Panc1 (cell line): ENCODE results near the gene CXCR6. TPM values are rescaled to one million over a fixed set of nuclear protein-coding genes. Genes with fewer than 3 reads are reported as not detected.

Experiments
- ATAC-seq: fragments of 200-7000 bp; cut with Tn5 transposase; 2 replicates; pipeline ENCODE4 v1.9.1; 2020; ENCODE audit warnings: mild to moderate bottlenecking, moderate library complexity
- BruUV-seq: library from RNA; stranded (reverse); fragments of 400-500 nt; replicated peaks from 2 replicates; lab custom pipeline; 2021; lab: Mats Ljungman, UMichigan
- CTCF ChIA-PET: fragments of 300-600 bp; sonication (Branson Sonifier 250); formaldehyde crosslinking; loops from one replicate; lab custom pipeline; 2022; ENCODE audit warnings: antibody characterized with exemption; lab: Charles Lee
- POLR2A ChIA-PET: fragments of 300-600 bp; sonication (Branson Sonifier 250); formaldehyde crosslinking; loops from one replicate; lab custom pipeline; 2022; ENCODE audit warnings: antibody characterized with exemption; lab: Charles Lee
- DNase-seq: peaks from one replicate; pipeline ENCODE4 v3.0.0-alpha.2; 2010; ENCODE audit warnings: low read depth, low spot score
- H3K27ac ChIP-seq: 2 replicates; pipeline ENCODE4 v1.5.1; 2011; ENCODE audit warnings: mild to moderate bottlenecking, low read length, inconsistent platforms
- H3K27me3 ChIP-seq: fragments of 200-500 bp; sonication (Bioruptor generic); 2 replicates; pipeline ENCODE4 v1.6.0; 2014; ENCODE audit warnings: low read length, inconsistent platforms; ENCODE audit not compliant: control insufficient read depth, insufficient read depth
- H3K36me3 ChIP-seq: fragments of 200-500 bp; sonication (Bioruptor generic); 2 replicates; pipeline ENCODE4 v1.5.1; 2014; ENCODE audit warnings: inconsistent platforms, mild to moderate bottlenecking, low read length, moderate library complexity; ENCODE audit not compliant: control insufficient read depth, insufficient read depth
- H3K4me1 ChIP-seq: 2 replicates; pipeline ENCODE4 v1.5.1; 2011; ENCODE audit warnings: inconsistent platforms, mild to moderate bottlenecking, low read length, moderate library complexity; ENCODE audit not compliant: control insufficient read depth, insufficient read depth
- H3K4me3 ChIP-seq, 2 experiments: 2 replicates each; pipeline ENCODE4 v1.5.1; 2011 to 2012; ENCODE audit warnings: low read depth in 2 of 2, low read length in 2 of 2, mild to moderate bottlenecking in 2 of 2, inconsistent platforms in 1 of 2, moderate library complexity in 1 of 2
- H3K9me3 ChIP-seq: fragments of 200-500 bp; sonication (Bioruptor generic); 2 replicates; pipeline ENCODE4 v1.5.1; 2014; ENCODE audit warnings: low read depth, mild to moderate bottlenecking, inconsistent platforms, low read length, moderate library complexity; ENCODE audit not compliant: control insufficient read depth, insufficient read depth
- POLR2AphosphoS5 ChIP-seq: IDR thresholded peaks from 2 replicates; pipeline ENCODE4 v1.6.1; 2012; ENCODE audit warnings: mild to moderate bottlenecking, low read depth, low read length, moderate library complexity
- SIN3A ChIP-seq: IDR thresholded peaks from 2 replicates; pipeline ENCODE4 v1.6.1; 2012; ENCODE audit warnings: low read depth, mild to moderate bottlenecking, low read length, moderate library complexity, borderline replicate concordance; ENCODE audit not compliant: insufficient read depth
- TCF7L2 ChIP-seq: IDR thresholded peaks from 2 replicates; pipeline ENCODE4 v1.6.1; 2011; ENCODE audit warnings: mild to moderate bottlenecking, low read depth, low read length, inconsistent platforms
- in situ Hi-C: cut with HindIII; loops from 2 replicates; pipeline ENCODE4 v1.10.0; 2016; ENCODE audit warnings: low sequenced_read_pairs, low pct_unique_long_range_greater_than_20kb
- intact Hi-C: fragments of 100-400 bp; cut with micrococcal nuclease; formaldehyde crosslinking; loops from one replicate; pipeline ENCODE4 v1.10.0; 2022; ENCODE audit not compliant: unreplicated experiment
- total RNA-seq: library from RNA; stranded (reverse); gene quantifications from one replicate; pipeline ENCODE4 v1.2.1, GENCODE V29; 2021; ENCODE audit not compliant: unreplicated experiment
- TF ChIP-seq, protein P1 (sequence below): fragments of 450-650 bp; IDR thresholded peaks from 2 replicates; pipeline ENCODE4 v1.5.1; 2017; ENCODE audit warnings: mild to moderate bottlenecking
- TF ChIP-seq, protein P2 (sequence below), 2 experiments: IDR thresholded peaks; 2 replicates each; pipeline ENCODE4 v1.6.1; 2011 to 2012; ENCODE audit warnings: low read depth in 2 of 2, control low read depth in 1 of 2, low read length in 1 of 2, mild to moderate bottlenecking in 1 of 2, moderate library complexity in 1 of 2; ENCODE audit not compliant: insufficient read depth in 1 of 2

CXCR6 gene
- total RNA-seq, 1 experiment from 2014 or later, result not detected

DNA sequence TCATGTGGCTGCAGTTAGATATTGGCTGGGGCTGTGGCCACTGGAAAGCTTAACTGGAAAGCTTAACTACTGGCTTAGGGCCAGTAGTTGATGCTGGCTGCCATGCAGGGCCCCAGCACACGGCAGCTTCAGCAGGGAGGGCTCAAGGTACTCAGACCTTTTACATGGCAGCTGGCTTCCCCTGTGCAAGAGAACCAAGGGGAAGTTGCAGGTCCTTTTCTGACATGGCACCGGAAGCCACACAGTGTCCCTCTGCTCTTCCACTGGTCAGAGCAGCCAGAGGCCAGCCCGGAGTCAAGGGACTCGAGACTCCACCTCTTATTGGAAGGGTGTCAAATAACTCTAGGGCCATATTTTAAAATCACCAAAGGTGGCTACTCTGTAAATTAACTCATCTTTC, 32.4 kb upstream of the CXCR6 start:
- Histone ChIP-seq H3K36me3 (no peaks in the 10 kb centered on the region), H3K27me3 (no peaks in the 10 kb centered on the region), H3K9me3 (no peaks in the 10 kb centered on the region), H3K4me1 (no peaks in the 10 kb centered on the region), H3K27ac (no peak overlapping the region), H3K4me3 (no peak overlapping the region)
- ATAC-seq (no peak), DNase-seq (no peak)
- in situ Hi-C loops (no loop called here), intact Hi-C loops (no loop called here)
- TF ChIP-seq, protein P1, sequence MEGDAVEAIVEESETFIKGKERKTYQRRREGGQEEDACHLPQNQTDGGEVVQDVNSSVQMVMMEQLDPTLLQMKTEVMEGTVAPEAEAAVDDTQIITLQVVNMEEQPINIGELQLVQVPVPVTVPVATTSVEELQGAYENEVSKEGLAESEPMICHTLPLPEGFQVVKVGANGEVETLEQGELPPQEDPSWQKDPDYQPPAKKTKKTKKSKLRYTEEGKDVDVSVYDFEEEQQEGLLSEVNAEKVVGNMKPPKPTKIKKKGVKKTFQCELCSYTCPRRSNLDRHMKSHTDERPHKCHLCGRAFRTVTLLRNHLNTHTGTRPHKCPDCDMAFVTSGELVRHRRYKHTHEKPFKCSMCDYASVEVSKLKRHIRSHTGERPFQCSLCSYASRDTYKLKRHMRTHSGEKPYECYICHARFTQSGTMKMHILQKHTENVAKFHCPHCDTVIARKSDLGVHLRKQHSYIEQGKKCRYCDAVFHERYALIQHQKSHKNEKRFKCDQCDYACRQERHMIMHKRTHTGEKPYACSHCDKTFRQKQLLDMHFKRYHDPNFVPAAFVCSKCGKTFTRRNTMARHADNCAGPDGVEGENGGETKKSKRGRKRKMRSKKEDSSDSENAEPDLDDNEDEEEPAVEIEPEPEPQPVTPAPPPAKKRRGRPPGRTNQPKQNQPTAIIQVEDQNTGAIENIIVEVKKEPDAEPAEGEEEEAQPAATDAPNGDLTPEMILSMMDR, result no peak
- TF ChIP-seq, protein P2, sequence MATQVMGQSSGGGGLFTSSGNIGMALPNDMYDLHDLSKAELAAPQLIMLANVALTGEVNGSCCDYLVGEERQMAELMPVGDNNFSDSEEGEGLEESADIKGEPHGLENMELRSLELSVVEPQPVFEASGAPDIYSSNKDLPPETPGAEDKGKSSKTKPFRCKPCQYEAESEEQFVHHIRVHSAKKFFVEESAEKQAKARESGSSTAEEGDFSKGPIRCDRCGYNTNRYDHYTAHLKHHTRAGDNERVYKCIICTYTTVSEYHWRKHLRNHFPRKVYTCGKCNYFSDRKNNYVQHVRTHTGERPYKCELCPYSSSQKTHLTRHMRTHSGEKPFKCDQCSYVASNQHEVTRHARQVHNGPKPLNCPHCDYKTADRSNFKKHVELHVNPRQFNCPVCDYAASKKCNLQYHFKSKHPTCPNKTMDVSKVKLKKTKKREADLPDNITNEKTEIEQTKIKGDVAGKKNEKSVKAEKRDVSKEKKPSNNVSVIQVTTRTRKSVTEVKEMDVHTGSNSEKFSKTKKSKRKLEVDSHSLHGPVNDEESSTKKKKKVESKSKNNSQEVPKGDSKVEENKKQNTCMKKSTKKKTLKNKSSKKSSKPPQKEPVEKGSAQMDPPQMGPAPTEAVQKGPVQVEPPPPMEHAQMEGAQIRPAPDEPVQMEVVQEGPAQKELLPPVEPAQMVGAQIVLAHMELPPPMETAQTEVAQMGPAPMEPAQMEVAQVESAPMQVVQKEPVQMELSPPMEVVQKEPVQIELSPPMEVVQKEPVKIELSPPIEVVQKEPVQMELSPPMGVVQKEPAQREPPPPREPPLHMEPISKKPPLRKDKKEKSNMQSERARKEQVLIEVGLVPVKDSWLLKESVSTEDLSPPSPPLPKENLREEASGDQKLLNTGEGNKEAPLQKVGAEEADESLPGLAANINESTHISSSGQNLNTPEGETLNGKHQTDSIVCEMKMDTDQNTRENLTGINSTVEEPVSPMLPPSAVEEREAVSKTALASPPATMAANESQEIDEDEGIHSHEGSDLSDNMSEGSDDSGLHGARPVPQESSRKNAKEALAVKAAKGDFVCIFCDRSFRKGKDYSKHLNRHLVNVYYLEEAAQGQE (IDR thresholded peaks at IDR 0.05; ENCODE audit: insufficient read depth in 1 of 2, low read depth in 2 of 2, low read length in 1 of 2), result no peak
- TF ChIP-seq POLR2AphosphoS5 (no peak), SIN3A (no peak), TCF7L2 (no peak)
- BruUV-seq, result no TSS peak
- POLR2A ChIA-PET, result no interaction called here
- CTCF ChIA-PET, result no interaction called here

DNA sequence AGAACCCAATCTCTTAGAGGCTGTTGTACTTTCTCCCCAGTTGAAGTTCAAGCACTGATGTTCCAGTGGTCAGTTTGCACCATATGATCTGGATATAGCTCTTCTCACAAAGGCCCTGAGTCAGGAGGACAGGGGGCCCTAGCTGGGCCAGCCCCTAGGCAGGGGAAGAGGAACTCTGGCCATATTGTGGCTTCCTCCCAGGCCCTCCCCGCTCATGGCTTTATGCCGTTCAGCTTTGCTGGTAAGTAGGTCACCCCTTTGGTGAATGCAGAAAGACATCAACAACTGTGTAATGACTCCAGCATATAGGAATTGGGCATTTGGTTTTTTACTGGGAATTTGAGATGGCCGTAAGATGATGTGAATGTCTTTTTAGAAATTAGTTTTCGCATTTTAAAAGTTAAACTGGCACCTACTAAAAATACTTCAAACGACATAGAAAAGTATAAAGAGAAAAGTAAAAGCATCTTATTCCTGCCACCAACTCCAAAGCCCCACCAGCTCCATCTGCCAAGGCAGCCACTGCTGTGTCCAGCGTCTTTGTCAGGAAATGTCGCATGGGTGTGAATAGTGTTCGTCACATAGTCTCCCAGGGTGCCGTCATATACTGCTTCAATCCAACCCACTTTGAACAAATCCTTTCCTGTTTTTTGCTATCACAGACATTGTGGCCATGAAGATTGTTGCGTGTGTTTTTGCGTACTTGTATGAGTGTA, 31.6 kb upstream of the CXCR6 start:
- intact Hi-C loops, result no loop called here
- TF ChIP-seq POLR2AphosphoS5 (no peak), SIN3A (no peak), TCF7L2 (no peak)
- TF ChIP-seq, protein P1, result no peak
- TF ChIP-seq, protein P2 (IDR thresholded peaks at IDR 0.05; ENCODE audit: insufficient read depth in 1 of 2, low read depth in 2 of 2, low read length in 1 of 2), result no peak
- no peak overlapping the region for H3K4me3 ChIP-seq
- BruUV-seq, result no TSS peak
- ChIA-PET POLR2A (no interaction called here), CTCF (no interaction called here)
- H3K4me1 ChIP-seq, result no peaks in the 10 kb centered on the region
- DNase-seq (no peak), ATAC-seq (no peak)
- in situ Hi-C loops, result no loop called here
- H3K27me3 ChIP-seq, result no peaks in the 10 kb centered on the region
- H3K27ac ChIP-seq, result no peak overlapping the region
- H3K36me3 ChIP-seq, result no peaks in the 10 kb centered on the region
- H3K9me3 ChIP-seq, result no peaks in the 10 kb centered on the region
